22Rv1 (cell line): Measurements from ENCODE around the gene ZNF280D.

ENCODE experiments used
- CTCF ChIP-seq: fragments of 450-650 bp; IDR thresholded peaks from 2 replicates; pipeline ENCODE4 v1.5.1; 2017; ENCODE audit warnings: mild to moderate bottlenecking
- ZFX ChIP-seq: fragments of 450-650 bp; IDR thresholded peaks from 2 replicates; pipeline ENCODE4 v1.6.1; 2017; ENCODE audit warnings: antibody characterized with exemption, borderline replicate concordance

DNA sequence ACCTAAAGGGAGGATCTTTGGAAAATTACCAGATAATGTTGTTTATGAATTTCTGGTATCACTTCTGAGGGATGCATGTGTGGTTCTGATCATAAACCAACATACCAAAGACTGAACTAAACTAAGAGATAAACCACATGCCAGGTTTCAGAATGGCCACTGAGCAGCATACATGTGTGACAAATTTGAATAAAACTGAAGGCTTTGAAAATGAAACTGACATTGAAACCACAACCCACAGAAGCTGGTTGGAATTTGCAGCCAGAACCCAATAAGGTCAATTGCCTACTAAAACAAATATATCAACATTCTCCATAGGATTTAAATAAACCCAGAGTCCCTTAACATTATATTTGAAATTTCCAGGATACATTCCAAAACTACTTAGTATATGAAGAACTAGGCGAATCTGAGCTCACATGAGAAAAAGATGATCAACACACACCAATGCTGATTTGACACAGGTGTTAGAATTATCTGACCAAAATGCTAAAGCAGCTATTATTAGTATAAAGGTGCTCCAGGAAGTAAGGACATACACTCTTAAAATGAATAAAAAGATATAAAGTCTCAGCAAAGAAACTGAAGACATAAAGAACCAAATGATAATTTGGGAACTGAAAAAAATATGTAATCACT is 125.0 kb downstream of the ZNF280D start:
- no peak for TF ChIP-seq CTCF
- TF ChIP-seq ZFX: no peak
